Measurements from ENCODE around the gene FGFR1OP2.
"Not testable (repeated sequence)": the region's sequence is repeated elsewhere in the genome, so short reads cannot be mapped to it uniquely, and the experiment has no call there.

FGFR1OP2 gene

GRCh38 chr12:26940516-26941214 is 2.4 kb downstream of the FGFR1OP2 start:
- no peaks in the 10 kb centered on the region for H3K9me3 ChIP-seq (ENCODE audit: control insufficient read depth in 2 of 2, low read length in 2 of 2)
- H3K4me3 ChIP-seq (ENCODE audit: low read length in 2 of 2): peak overlapping the region in 1 of 2 donors; percentile 35
- H3K27me3 ChIP-seq (ENCODE audit: control insufficient read depth in 2 of 2, insufficient read depth in 2 of 2, low read length in 2 of 2): no peaks in the 10 kb centered on the region
- peak overlapping the region in 1 of 2 donors; percentile 38 for H3K9ac ChIP-seq (ENCODE audit: low read depth in 1 of 2, low read length in 2 of 2)
- H3K36me3 ChIP-seq (ENCODE audit: control insufficient read depth in 2 of 2, insufficient read depth in 2 of 2, low read length in 2 of 2): no peaks in the 10 kb centered on the region
- peak overlapping the region in 1 of 2 donors; percentile 28 for H3K27ac ChIP-seq (ENCODE audit: low read depth in 2 of 2, low read length in 2 of 2)
- peaks cover 21 to 25% of the 10 kb centered on the region in 2 donors for H3K4me1 ChIP-seq (ENCODE audit: control insufficient read depth in 2 of 2, insufficient read depth in 2 of 2, low read length in 2 of 2)

- Histone ChIP-seq H3K27me3 (ENCODE audit: control insufficient read depth in 2 of 2, insufficient read depth in 2 of 2, low read length in 2 of 2) (no peaks in the 10 kb centered on the region), H3K9me3 (ENCODE audit: control insufficient read depth in 2 of 2, low read length in 2 of 2) (no peaks in the 10 kb centered on the region), H3K27ac (ENCODE audit: low read depth in 2 of 2, low read length in 2 of 2) (peak overlapping the region in 1 of 2 donors; percentile 28), H3K36me3 (ENCODE audit: control insufficient read depth in 2 of 2, insufficient read depth in 2 of 2, low read length in 2 of 2) (no peaks in the 10 kb centered on the region), H3K4me1 (ENCODE audit: control insufficient read depth in 2 of 2, insufficient read depth in 2 of 2, low read length in 2 of 2) (peaks cover 17 to 22% of the 10 kb centered on the region in 2 donors), H3K4me3 (ENCODE audit: low read length in 2 of 2) (peak overlapping the region in 1 of 2 donors; percentile 35), H3K9ac (ENCODE audit: low read depth in 1 of 2, low read length in 2 of 2) (peak overlapping the region in 1 of 2 donors; percentile 38)
Observed at GRCh38 chr12:26941215-26941594, 2.9 kb downstream of the FGFR1OP2 start.

- Histone ChIP-seq H3K9me3 (ENCODE audit: control insufficient read depth in 2 of 2, low read length in 2 of 2) (no peaks in the 10 kb centered on the region), H3K9ac (ENCODE audit: low read depth in 1 of 2, low read length in 2 of 2) (no peak overlapping the region), H3K27ac (ENCODE audit: low read depth in 2 of 2, low read length in 2 of 2) (no peak overlapping the region), H3K27me3 (ENCODE audit: control insufficient read depth in 2 of 2, insufficient read depth in 2 of 2, low read length in 2 of 2) (no peaks in the 10 kb centered on the region), H3K36me3 (ENCODE audit: control insufficient read depth in 2 of 2, insufficient read depth in 2 of 2, low read length in 2 of 2) (no peaks in the 10 kb centered on the region), H3K4me1 (ENCODE audit: control insufficient read depth in 2 of 2, insufficient read depth in 2 of 2, low read length in 2 of 2) (no peaks in the 10 kb centered on the region), H3K4me3 (ENCODE audit: low read length in 2 of 2) (no peak overlapping the region)
Observed at GRCh38 chr12:26948309-26948708, 10.0 kb downstream of the FGFR1OP2 start.

- Histone ChIP-seq H3K27ac (ENCODE audit: low read depth in 2 of 2, low read length in 2 of 2) (no peak overlapping the region), H3K9ac (ENCODE audit: low read depth in 1 of 2, low read length in 2 of 2) (no peak overlapping the region), H3K9me3 (ENCODE audit: control insufficient read depth in 2 of 2, low read length in 2 of 2) (no peaks in the 10 kb centered on the region)
Observed at GRCh38 chr12:26953447-26953846, 15.2 kb downstream of the FGFR1OP2 start.

GRCh38 chr12:26954027-26954426 is 15.8 kb downstream of the FGFR1OP2 start:
- Histone ChIP-seq H3K4me1 (ENCODE audit: control insufficient read depth in 2 of 2, insufficient read depth in 2 of 2, low read length in 2 of 2) (no peaks in the 10 kb centered on the region), H3K9me3 (ENCODE audit: control insufficient read depth in 2 of 2, low read length in 2 of 2) (no peaks in the 10 kb centered on the region), H3K27me3 (ENCODE audit: control insufficient read depth in 2 of 2, insufficient read depth in 2 of 2, low read length in 2 of 2) (no peaks in the 10 kb centered on the region), H3K9ac (ENCODE audit: low read depth in 1 of 2, low read length in 2 of 2) (no peak overlapping the region), H3K27ac (ENCODE audit: low read depth in 2 of 2, low read length in 2 of 2) (no peak overlapping the region), H3K36me3 (ENCODE audit: control insufficient read depth in 2 of 2, insufficient read depth in 2 of 2, low read length in 2 of 2) (peaks cover 18% of the 10 kb centered on the region in 2 donors), H3K4me3 (ENCODE audit: low read length in 2 of 2) (no peak overlapping the region)

More at GRCh38 chr12:26953447-26953846, 15.2 kb downstream of the FGFR1OP2 start:
- H3K4me3 ChIP-seq (ENCODE audit: low read length in 2 of 2): no peak overlapping the region
- H3K4me1 ChIP-seq (ENCODE audit: control insufficient read depth in 2 of 2, insufficient read depth in 2 of 2, low read length in 2 of 2): no peaks in the 10 kb centered on the region
- H3K36me3 ChIP-seq (ENCODE audit: control insufficient read depth in 2 of 2, insufficient read depth in 2 of 2, low read length in 2 of 2): peaks cover 16 to 18% of the 10 kb centered on the region in 2 donors
- no peaks in the 10 kb centered on the region for H3K27me3 ChIP-seq (ENCODE audit: control insufficient read depth in 2 of 2, insufficient read depth in 2 of 2, low read length in 2 of 2)

GRCh38 chr12:26961391-26961790 is 23.1 kb downstream of the FGFR1OP2 start:
- H3K27me3 ChIP-seq (ENCODE audit: control insufficient read depth in 2 of 2, insufficient read depth in 2 of 2, low read length in 2 of 2); H3K4me1 ChIP-seq (ENCODE audit: control insufficient read depth in 2 of 2, insufficient read depth in 2 of 2, low read length in 2 of 2); H3K4me3 ChIP-seq (ENCODE audit: low read length in 2 of 2); H3K27ac ChIP-seq (ENCODE audit: low read depth in 2 of 2, low read length in 2 of 2); H3K9ac ChIP-seq (ENCODE audit: low read depth in 1 of 2, low read length in 2 of 2); H3K9me3 ChIP-seq (ENCODE audit: control insufficient read depth in 2 of 2, low read length in 2 of 2): not testable (repeated sequence)
- H3K36me3 ChIP-seq (ENCODE audit: control insufficient read depth in 2 of 2, insufficient read depth in 2 of 2, low read length in 2 of 2): peaks cover 31 to 36% of the 10 kb centered on the region in 2 donors

GRCh38 chr12:26961803-26962202 is 23.5 kb downstream of the FGFR1OP2 start:
- no peaks in the 10 kb centered on the region for H3K4me1 ChIP-seq (ENCODE audit: control insufficient read depth in 2 of 2, insufficient read depth in 2 of 2, low read length in 2 of 2)
- H3K9me3 ChIP-seq (ENCODE audit: control insufficient read depth in 2 of 2, low read length in 2 of 2): no peaks in the 10 kb centered on the region
- peaks cover 30 to 34% of the 10 kb centered on the region in 2 donors for H3K36me3 ChIP-seq (ENCODE audit: control insufficient read depth in 2 of 2, insufficient read depth in 2 of 2, low read length in 2 of 2)
- H3K27me3 ChIP-seq (ENCODE audit: control insufficient read depth in 2 of 2, insufficient read depth in 2 of 2, low read length in 2 of 2): no peaks in the 10 kb centered on the region
- no peak overlapping the region for H3K27ac ChIP-seq (ENCODE audit: low read depth in 2 of 2, low read length in 2 of 2)
- H3K4me3 ChIP-seq (ENCODE audit: low read length in 2 of 2): no peak overlapping the region
- no peak overlapping the region for H3K9ac ChIP-seq (ENCODE audit: low read depth in 1 of 2, low read length in 2 of 2)

GRCh38 chr12:26963413-26963812 is 25.1 kb downstream of the FGFR1OP2 start:
- Histone ChIP-seq H3K9ac (ENCODE audit: low read depth in 1 of 2, low read length in 2 of 2) (no peak overlapping the region), H3K36me3 (ENCODE audit: control insufficient read depth in 2 of 2, insufficient read depth in 2 of 2, low read length in 2 of 2) (peaks cover 24 to 36% of the 10 kb centered on the region in 2 donors)

GRCh38 chr12:26966842-26967241 is 28.6 kb downstream of the FGFR1OP2 start:
- Histone ChIP-seq H3K27me3 (ENCODE audit: control insufficient read depth in 2 of 2, insufficient read depth in 2 of 2, low read length in 2 of 2) (no peaks in the 10 kb centered on the region), H3K9ac (ENCODE audit: low read depth in 1 of 2, low read length in 2 of 2) (no peak overlapping the region), H3K9me3 (ENCODE audit: control insufficient read depth in 2 of 2, low read length in 2 of 2) (no peaks in the 10 kb centered on the region), H3K4me3 (ENCODE audit: low read length in 2 of 2) (no peak overlapping the region), H3K36me3 (ENCODE audit: control insufficient read depth in 2 of 2, insufficient read depth in 2 of 2, low read length in 2 of 2) (peaks cover 17 to 28% of the 10 kb centered on the region in 2 donors), H3K27ac (ENCODE audit: low read depth in 2 of 2, low read length in 2 of 2) (no peak overlapping the region), H3K4me1 (ENCODE audit: control insufficient read depth in 2 of 2, insufficient read depth in 2 of 2, low read length in 2 of 2) (no peaks in the 10 kb centered on the region)

More at GRCh38 chr12:26963413-26963812, 25.1 kb downstream of the FGFR1OP2 start:
- H3K4me3 ChIP-seq (ENCODE audit: low read length in 2 of 2): no peak overlapping the region
- H3K27me3 ChIP-seq (ENCODE audit: control insufficient read depth in 2 of 2, insufficient read depth in 2 of 2, low read length in 2 of 2): no peaks in the 10 kb centered on the region
- no peaks in the 10 kb centered on the region for H3K9me3 ChIP-seq (ENCODE audit: control insufficient read depth in 2 of 2, low read length in 2 of 2)
- H3K4me1 ChIP-seq (ENCODE audit: control insufficient read depth in 2 of 2, insufficient read depth in 2 of 2, low read length in 2 of 2): no peaks in the 10 kb centered on the region
- H3K27ac ChIP-seq (ENCODE audit: low read depth in 2 of 2, low read length in 2 of 2): no peak overlapping the region

- Histone ChIP-seq H3K9ac (ENCODE audit: low read depth in 1 of 2, low read length in 2 of 2) (no peak overlapping the region), H3K4me1 (ENCODE audit: control insufficient read depth in 2 of 2, insufficient read depth in 2 of 2, low read length in 2 of 2) (no peaks in the 10 kb centered on the region), H3K9me3 (ENCODE audit: control insufficient read depth in 2 of 2, low read length in 2 of 2) (no peaks in the 10 kb centered on the region), H3K36me3 (ENCODE audit: control insufficient read depth in 2 of 2, insufficient read depth in 2 of 2, low read length in 2 of 2) (peaks cover 20 to 26% of the 10 kb centered on the region in 2 donors), H3K27me3 (ENCODE audit: control insufficient read depth in 2 of 2, insufficient read depth in 2 of 2, low read length in 2 of 2) (no peaks in the 10 kb centered on the region), H3K27ac (ENCODE audit: low read depth in 2 of 2, low read length in 2 of 2) (no peak overlapping the region), H3K4me3 (ENCODE audit: low read length in 2 of 2) (no peak overlapping the region)
Observed at GRCh38 chr12:26970136-26970535, 31.9 kb downstream of the FGFR1OP2 start.

All from mucosa of rectum (tissue), 2 donors.